Activated CD4-positive, CD25-positive, alpha-beta regulatory T cell treated with anti-CD3 and anti-CD28 coated beads, Interleukin-2, amount 50 U/mL, for 24 hours (primary cell): ENCODE measurements around the gene CLIC5.
A peak's percentile ranks its signal among the peaks of the same experiment; 100 is the strongest.
"Not testable (repeated sequence)": the region's sequence is repeated elsewhere in the genome, so short reads cannot be mapped to it uniquely, and the experiment has no call there.

Experiments used
- ATAC-seq, 2 donors: fragments of 150-1000 bp; cut with Tn5 transposase; one replicate each; pipeline ENCODE4 v1.10.0; 2021; ENCODE audit warnings: mild to moderate bottlenecking in 1 of 2, moderate library complexity in 1 of 2

Gene CLIC5

GRCh38 chr6:45961125-45961524 is 54.5 kb downstream of the CLIC5 start:
- ATAC-seq = no peak

- ATAC-seq = no peak
Measured at GRCh38 chr6:45959534-45960145, 56.0 kb downstream of the CLIC5 start.

- ATAC-seq = no peak
Measured at GRCh38 chr6:45956663-45957062, 59.0 kb downstream of the CLIC5 start.

DNA sequence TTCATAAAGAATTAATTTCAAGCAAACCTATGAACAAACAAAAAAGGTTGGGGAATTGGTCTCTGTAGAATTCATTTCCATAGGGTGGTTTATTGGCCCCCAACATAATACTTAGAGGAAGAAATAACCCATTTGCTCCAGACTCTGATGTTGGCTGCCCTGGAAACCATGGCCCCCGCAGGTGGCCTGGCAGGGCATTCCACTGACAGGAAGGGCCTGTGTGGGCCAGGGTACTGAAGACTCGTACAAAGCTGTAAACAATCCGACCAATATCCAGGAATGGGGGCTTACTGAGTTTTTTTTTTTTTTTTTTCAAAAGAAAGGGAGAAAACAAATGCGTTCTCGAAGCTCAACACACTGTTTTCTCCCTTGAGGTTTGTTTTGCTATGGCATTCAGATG is 59.5 kb downstream of the CLIC5 start:
- ATAC-seq = no peak

- ATAC-seq = no peak
Measured at GRCh38 chr6:45955597-45955996, 60.1 kb downstream of the CLIC5 start.

GRCh38 chr6:45952546-45952945 is 63.1 kb downstream of the CLIC5 start:
- no peak for ATAC-seq

DNA sequence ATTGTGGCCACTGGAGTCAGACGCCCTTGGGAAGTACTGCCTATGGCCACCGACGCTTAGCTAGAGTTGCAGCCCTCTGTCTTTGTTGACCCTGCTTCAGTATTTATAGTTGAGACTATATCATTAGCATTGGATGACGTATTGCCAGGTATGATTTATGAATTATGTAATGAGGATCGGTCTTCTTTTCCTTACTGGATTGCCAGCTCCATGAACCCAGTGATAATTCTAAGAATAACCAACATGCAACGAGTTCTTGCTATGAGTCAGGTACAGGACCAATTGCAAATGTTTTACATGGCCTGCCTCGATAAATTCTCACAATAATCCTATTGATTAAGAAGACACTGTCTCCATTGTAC is 63.5 kb downstream of the CLIC5 start:
- no peak for ATAC-seq

GRCh38 chr6:45951321-45952167 is 64.1 kb downstream of the CLIC5 start:
- ATAC-seq = no peak

GRCh38 chr6:45949256-45949655 is 66.4 kb downstream of the CLIC5 start:
- no peak for ATAC-seq

- ATAC-seq = no peak
Measured at GRCh38 chr6:45947807-45948206, 67.9 kb downstream of the CLIC5 start.

GRCh38 chr6:45946887-45947286 is 68.8 kb downstream of the CLIC5 start:
- ATAC-seq = no peak

- no peak for ATAC-seq
Measured at GRCh38 chr6:45946352-45946751, 69.3 kb downstream of the CLIC5 start.

- ATAC-seq = no peak
Measured at GRCh38 chr6:45942953-45943352, 72.7 kb downstream of the CLIC5 start.

DNA sequence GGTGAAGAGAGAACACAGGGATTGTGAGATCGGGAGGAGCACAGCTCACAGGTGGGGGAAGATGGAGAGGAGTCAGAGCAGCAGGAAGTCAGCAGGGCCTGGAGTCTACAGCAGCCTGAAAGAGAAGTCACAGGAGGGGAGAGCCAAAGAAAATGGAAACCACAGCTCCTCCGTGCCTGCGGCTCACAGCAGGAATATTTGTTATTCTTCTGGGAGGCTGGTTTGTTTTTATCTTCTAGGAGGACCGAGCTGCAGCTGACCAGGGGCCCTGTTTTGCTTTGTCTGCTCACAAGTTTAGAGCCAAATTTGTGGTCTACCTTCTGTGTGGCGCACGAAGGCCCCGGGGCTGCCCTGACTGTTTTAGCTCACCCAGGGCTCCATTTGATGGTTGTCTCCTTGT is 81.8 kb downstream of the CLIC5 start:
- ATAC-seq = no peak

DNA sequence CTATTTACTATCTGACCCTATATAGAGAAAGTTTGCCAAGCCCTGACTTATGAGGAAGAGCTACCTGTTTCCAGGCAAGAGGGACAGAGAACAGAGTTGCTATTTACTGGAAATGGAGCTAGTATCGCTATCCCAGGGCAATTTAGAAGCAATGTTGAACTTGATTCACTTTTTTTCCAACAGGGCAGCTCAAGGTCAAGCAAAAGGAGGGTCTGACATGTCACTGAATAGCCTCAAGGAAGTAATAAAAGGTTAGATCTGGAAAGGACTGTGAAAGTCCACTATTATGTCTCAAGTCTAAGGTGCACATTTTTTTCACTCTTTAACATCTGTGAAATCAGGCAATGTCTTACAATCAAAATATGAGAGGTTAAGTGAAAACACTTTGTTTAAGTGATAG is 84.4 kb downstream of the CLIC5 start:
- ATAC-seq = no peak

- ATAC-seq = peak in 1 of 2 donors; percentile 54
Measured at GRCh38 chr6:45930420-45931040, 85.1 kb downstream of the CLIC5 start.

- no peak for ATAC-seq
Measured at GRCh38 chr6:45929421-45930361, 86.0 kb downstream of the CLIC5 start.

- no peak for ATAC-seq
Measured at GRCh38 chr6:45928721-45929305, 86.8 kb downstream of the CLIC5 start.

- ATAC-seq = no peak
Measured at GRCh38 chr6:45927421-45928320, 88.0 kb downstream of the CLIC5 start.

DNA sequence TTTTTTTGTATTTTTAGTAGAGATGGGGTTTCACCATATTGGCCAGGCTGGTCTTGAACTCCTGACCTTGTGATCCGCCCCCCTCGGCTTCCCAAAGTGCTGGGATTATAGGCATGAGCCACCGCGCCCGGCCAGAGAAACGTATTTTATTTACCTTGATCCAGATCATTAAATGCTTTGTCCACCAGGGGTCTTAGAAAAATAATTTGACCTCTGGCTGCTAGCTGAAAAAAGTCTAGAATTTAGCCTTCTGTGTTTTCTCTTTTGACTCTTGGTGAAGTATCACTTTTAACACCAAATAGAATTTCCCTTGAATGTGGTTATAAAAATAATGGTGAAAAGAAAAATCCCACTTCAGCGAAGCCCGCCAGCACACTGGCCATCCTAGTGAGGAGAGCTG is 89.2 kb downstream of the CLIC5 start:
- ATAC-seq = not testable (repeated sequence)

- ATAC-seq = no peak
Measured at GRCh38 chr6:45924763-45925342, 90.8 kb downstream of the CLIC5 start.
